Ecto neural progenitor cell (in vitro differentiated cells): ENCODE results near the gene NUFIP2.
"Not testable (repeated sequence)": the region's sequence is repeated elsewhere in the genome, so short reads cannot be mapped to it uniquely, and the experiment has no call there.

ENCODE experiments used
- DNase-seq: peaks from one replicate; pipeline ENCODE4 v3.0.0-alpha.2; 2018; ENCODE audit warnings: low spot score

The NUFIP2 gene

DNA sequence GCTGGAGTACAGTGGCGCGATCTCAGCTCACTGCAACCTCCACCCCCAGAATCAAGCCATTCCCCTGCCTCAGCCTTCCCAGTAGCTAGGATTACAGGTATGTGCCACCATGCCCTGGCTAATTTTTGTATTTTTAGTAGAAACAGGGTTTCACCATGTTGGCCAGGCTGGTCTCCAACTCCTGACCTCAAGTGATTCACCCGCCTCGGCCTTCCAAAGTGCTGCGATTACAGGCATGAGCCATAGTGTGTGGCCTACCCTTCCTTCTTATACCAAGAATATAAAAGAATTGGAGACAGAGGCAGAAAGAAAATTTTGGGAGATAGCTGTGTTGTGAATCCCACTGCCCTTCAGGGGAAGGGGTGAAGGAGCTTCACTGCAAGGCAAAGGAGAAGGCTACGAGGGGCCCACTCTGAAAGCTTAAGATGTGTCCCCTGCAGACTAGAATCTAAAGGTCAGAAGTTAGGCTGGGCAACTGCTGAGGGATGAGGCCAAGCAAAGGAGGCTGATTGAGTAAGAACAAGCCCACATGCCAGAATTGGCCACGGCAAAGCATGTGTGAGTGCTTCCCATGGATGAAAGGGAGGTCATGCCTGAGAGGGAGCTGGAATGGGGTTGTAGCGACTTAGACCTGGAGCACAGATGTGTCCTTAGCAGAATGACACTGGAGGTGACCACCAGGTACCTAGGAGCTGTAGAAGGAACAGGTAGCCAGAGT lies 55.7 kb downstream of the NUFIP2 start:
- no peak for DNase-seq

DNA sequence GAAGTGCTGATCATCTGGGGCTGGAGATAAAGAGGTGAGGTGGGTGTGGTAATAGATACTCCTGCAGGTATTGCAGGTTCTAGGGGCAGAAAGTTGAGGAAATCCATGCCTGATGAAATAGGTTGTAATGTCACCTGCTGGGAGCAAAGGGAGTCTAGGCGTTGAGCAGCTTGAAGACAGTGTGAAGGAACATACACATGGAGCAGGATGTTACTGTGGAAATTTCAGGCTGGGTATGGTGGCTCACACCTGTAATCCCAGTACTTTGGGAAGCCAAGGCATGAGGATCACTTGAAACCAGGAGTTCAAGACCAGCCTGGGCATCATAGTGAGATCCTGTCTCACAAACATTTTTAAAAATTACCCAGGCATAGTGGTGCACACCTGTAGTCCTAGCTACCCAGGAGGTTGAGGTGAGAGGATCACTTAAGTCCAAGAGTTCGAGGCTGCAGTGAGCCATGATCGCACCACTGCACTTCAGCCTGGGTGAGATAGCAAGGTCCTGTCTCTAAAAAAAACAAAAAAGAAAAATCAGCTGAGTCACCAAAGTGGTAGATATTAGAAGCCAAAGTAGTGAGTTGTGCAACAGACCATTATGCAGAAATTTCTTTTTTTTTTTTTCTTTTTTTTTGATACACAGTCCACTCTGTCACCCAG lies 56.3 kb downstream of the NUFIP2 start:
- peak; percentile 38 for DNase-seq

DNA sequence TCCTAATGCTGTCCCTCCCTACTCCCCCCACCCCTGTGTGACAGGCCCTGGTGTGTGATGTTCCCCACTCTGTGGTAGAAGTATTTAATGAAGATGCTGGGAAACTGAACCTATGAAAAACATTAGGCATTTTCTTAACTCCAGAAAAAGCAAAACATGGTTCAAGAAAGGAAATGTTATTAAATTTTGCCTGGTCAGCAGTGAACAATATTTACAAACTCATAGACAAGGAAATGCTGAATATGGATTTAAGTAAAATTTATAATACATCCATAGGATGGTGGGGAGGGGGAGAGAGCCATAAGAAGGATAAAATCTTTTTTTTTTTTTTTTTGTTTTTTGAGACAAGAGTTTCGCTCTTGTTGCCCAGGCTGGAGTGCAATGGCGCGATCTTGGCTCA lies 58.0 kb downstream of the NUFIP2 start:
- no peak for DNase-seq

DNA sequence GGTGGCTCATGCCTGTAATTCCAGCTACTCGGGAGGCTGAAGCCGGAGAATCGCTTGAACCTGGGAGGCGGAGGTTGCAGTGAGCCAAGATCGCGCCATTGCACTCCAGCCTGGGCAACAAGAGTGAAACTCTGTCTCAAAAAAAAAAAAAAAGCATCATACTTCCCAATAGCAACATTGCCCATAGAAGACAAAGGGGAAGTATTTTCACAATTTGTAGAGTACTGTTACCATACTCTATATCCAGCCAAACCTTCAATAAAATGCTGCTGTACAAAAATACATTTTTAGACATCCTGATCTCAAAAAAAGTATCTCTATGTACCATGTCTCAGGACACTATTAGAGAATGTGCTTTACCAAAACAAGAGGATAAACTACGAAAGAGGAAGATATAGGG lies 59.0 kb downstream of the NUFIP2 start:
- DNase-seq = not testable (repeated sequence)

DNA sequence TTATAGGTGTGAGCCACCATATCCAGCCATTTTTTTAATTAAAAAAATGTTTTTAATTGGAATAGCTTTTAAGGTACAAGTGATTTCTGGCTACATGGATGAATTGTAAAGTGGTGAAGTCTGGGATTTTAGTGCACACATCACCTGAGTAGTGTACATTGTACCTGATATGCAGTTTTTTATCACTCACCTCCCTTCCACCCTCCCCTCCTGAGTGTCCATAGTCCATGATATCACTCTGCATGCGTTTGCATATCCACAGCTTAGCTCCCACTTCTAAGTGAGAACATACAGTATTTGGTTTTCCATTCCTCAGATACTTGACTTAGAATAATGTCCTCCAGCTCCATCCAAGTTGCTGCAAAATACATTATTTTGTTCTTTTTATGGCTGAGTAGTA lies 60.6 kb downstream of the NUFIP2 start:
- no peak for DNase-seq

DNA sequence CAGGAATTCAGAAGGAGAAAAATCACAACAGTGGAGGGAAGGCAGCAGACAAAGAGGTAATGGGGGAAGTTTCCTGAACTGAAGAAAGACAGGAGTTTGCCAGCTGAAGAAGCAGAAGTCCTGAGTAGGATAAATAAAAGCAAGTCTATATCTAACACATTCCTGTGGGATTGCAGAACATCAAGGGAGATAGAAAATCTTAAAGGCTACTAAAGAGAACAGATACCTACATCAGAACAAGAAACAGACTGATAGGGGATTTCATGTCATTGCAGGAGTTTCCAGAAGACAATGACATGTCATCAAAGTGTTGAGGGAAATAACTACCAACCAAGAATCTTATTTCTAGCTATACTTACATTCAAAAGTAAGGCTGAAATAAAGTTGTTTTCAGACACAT lies 68.6 kb downstream of the NUFIP2 start:
- no peak for DNase-seq

DNA sequence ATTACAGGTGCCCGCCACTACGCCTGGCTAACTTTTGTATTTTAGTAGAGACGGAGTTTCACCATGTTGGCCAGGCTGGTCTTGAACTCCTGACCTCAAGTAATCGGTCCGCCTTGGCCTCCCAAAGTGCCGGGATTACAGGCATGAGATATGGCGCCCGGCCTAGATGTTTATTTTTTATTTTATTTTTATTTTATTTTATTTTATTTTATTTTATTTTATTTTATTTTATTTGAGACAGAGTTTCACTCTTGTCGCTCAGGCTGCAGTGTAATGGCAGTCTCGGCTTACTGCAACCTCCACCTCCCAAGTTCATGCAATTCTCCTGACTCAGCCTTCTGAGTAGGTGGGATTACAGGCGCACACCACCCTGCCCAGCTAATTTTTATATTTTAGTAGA lies 72.6 kb downstream of the NUFIP2 start:
- not testable (repeated sequence) for DNase-seq

DNA sequence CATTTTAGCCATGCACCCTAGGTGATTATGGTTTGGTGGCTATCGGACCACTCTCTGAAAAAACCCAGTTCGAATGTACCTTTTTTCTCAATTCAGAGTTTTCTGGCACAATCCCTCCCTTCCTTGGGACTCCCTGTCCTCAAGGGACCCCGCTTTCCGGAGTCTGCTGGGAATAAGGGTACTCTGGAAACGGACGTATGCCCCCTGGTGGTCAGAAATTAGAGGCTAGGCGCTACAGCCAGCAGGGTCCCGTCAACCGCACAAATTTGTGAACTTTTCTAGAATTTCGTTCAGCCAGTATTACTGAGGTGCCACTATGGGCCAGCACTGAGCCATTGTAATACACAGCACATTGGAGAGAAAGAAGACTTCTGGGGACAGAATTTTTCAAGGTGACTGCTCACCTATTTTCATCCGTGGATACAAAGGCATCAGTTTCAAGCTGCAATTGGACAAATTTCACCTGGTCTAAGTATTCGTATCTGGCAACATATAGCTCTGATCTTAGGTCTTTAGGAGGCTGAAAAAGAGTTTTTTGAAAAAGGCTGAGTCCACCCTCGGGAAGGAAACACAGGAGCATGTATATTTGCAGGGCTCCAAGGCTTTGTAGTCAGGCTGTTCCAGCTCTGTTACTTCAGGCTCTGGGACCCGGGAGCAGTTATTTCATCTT lies 74.4 kb downstream of the NUFIP2 start:
- peak; percentile 91 for DNase-seq

DNA sequence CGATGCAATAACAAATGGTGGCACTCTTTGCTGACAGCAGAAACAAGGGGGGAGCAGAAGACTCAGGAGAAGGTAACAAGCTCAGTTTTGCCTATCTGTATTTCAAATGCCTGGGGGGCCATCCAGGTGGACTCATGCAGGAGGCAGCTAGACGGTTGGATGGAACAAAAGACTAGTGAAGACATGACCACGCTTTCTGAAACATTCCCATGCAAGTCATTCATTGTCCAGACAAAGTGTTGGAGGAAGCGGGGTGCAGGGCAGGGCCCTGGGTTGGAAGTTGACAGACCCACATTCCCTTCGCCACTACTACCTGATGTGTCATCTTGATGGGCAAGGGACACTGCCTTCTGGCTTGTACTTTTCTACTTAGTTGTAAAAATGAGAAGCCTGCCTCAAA lies 77.1 kb downstream of the NUFIP2 start:
- no peak for DNase-seq

DNA sequence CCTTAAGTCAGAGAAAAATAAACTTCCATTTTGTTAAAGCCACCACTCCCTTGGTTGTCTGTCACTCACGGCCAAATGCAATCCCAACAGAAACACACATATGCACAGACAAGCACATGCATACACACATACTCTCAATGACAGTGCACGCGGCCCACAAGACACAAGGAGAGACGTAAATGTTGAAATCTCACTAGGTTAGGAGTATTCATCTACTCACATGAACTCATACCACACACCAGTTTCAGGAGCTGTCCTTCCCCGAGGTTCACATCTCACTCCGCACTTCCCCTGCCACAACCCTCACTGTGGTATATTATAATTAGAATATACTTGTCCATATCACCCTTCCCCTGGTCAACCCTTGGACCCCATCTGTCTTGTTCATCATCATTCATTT lies 77.8 kb downstream of the NUFIP2 start:
- no peak for DNase-seq

DNA sequence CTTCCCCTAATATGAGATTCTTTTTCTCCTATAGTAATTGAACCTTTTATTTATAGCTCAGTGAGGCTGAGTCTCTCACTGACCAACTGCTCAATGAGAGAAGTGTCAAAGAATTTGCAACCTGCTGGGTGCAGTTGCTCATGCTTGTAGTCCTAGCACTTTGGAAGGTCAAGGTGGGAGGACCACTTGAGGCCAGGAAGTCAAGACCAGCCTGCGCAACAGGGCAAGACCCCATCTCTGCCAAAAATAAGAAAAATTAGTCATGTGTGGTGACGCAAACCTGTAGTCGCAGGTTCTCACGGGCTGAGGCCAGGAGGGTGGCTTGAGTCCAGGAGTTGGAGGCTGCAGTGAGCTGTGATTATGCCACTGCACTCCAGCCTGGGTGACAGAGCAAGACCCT lies 78.2 kb downstream of the NUFIP2 start:
- DNase-seq = no peak

DNA sequence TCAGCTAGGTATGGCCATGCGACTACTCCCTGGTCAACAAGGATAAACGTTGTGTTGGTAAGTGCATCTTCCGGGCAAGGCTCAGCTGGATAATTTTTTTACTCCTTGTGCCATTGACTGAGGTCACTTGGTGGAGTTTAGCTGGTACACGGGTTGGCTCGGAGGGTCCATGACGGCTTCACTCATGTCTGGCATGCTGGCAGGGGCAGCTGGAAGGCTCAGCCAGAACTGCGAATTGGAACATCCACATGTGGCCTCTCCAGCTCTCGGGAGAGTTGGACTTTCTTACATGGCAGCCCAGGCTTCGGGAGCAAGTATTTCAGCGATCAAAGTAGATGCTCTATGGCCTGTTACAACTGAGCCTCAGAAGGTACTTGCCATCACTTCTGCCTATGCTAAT lies 78.8 kb downstream of the NUFIP2 start:
- DNase-seq = no peak

DNA sequence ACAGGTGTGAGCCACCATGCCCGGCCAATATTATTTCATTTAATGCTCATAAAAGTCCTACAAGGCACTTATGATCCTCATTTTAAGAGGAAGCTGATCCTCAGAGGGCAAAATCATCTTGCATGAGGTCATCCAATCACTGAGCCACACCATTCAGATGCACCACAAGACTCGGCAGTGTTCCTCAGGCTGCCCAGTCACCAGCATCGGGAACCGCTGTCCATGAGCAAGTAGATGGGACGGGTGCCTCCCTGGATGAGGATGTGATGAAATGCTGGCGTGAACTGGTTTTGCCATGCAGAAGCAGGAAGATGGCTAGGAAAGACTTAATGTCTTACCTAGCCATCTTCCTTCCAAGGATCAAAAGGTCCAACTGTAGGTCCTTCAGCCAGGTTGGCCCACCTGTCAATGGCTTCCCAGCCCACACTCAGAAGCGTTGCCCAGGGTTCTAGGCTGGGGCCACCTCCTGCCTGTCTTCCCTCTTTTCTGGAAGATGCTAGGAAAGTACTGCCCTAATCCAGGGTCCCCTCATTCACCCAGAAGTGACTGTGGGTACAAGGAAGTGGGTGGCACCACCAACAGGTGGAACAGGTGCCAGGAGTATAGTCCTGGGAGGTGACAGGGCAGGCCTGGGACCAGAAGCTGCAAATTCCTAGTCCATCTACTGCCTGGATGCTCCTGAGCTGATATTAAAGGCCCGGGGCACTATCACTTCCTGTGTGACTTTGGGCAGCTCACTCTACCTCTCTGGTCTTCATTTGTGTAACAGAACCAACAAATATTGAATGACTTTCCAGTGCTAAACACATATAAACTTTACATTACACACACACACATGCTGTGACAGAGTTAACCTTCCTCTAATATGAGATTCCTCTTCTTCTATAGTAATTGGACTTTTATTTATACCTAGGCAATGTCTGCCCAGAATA lies 79.5 kb downstream of the NUFIP2 start:
- DNase-seq = no peak

DNA sequence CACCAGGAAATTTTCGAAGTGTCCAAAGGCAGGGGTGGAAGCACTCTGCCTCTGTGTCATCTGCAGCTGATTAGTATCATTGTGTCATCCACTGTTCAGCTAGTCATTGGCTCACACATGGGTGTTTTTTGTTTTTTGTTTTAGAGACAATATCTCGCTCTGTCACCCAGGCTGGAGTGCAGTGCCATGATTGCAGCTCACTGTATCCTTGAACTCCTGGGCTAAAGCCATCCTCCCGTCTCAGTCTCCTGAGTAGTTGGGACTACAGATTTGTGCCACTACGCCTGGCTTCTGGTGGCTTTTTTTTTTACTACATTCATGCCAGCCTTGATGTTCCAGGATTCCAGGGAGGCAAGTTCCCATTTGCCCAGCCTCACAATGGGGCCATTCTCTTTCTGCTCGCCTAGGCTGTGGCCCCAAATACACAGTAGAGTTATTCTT lies 81.2 kb downstream of the NUFIP2 start:
- DNase-seq = no peak

DNA sequence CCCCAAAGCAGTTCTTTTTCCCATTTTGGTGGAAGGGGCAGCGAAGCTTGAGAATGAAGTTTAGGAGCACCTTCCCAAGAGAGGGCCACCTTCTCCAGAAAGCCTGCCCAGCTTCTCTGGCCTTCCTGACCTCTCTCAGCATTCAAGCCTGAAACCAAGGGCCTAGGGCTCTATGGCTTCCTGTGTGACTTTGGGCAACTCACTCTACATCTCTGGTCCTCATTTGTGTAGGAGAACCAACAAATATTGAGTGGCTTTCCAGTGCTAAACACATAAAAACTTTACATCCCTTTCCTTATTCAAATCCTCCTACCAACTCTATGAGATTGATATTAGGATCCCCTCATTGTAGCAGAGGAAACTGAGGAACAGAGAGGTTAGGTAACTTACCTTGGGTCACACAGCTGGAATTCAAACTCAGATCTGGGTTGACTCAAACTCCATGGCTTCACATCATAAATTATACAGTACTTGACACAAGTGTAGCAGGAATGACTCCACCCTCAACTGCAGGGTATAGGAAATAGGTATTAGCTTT lies 81.8 kb downstream of the NUFIP2 start:
- DNase-seq = no peak

DNA sequence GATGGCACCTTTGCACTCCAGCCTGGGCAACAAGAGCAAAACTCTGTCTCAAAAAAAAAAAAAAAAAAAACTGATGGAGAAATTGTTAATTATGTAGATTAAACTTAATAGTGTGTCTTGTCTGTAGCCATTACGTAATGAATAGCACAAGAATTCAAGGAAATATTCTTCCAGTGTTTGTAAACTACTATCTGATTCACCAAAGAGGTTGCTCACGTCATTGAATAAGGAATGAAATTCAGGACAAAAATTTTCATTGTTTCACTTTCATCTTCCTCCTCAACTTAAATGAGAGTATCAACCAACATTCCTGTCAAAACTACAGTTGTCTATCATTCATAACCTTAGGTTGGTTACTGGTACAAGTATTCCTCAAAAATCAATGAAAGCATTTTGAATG lies 83.1 kb downstream of the NUFIP2 start:
- no peak for DNase-seq

DNA sequence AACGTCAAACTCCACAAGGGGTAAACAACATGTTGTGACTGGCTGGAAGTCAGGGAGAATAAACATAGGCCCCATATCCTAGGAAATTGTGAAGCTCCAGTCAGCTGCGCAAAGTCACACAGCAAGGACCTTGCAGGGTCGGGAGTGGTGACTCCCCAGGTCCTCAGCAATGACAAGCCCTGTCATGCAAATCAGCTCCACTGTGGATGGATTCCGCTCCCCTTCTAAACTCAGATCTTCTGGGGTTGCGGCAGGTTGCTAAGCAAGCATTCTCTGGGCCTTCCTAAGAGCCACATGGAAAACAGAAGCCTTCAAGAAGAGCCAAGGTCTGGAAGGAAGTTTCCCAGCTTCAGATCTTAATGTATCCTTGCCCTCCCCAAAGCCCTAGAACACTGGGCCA lies 84.9 kb downstream of the NUFIP2 start:
- DNase-seq = no peak

DNA sequence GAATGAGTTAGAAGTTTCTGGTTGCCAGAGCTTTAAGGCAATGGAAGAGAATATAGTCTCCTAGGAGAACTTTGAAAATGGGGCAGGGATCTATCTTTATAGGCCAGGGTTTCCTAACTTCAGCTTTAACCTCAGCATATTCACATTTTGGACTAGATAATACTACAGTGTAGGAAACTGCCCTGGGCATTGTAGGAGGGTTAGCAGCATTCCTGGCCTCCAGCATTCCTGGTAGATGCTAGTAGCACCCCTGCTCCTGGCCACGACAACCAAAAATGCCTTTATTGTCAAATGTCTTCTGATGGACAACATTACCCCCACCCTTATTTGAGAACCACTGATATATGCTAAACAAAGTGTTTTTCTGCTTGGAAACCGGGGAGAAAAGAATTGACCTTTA lies 86.0 kb downstream of the NUFIP2 start:
- DNase-seq = no peak
